HG02678 (cell line): ENCODE measurements around the gene ZNF783.
"Not testable (repeated sequence)": the region's sequence is repeated elsewhere in the genome, so short reads cannot be mapped to it uniquely, and the experiment has no call there.

Experiments used
- ATAC-seq: cut with Tn5 transposase; IDR thresholded peaks from one replicate; pipeline ENCODE4 v1.9.1; 2021; ENCODE audit warnings: mild to moderate bottlenecking, moderate library complexity; ENCODE audit not compliant: unreplicated experiment

ZNF783 gene

GRCh38 chr7:149325248-149325647 is 63.3 kb downstream of the ZNF783 start:
- ATAC-seq = no peak

GRCh38 chr7:149329265-149329664 is 67.3 kb downstream of the ZNF783 start:
- ATAC-seq = no peak

- ATAC-seq = no peak
Measured at GRCh38 chr7:149329766-149330334, 67.9 kb downstream of the ZNF783 start.

GRCh38 chr7:149330914-149331567 is 69.0 kb downstream of the ZNF783 start:
- ATAC-seq = no peak

GRCh38 chr7:149332602-149333320 is 70.8 kb downstream of the ZNF783 start:
- ATAC-seq = not testable (repeated sequence)

DNA sequence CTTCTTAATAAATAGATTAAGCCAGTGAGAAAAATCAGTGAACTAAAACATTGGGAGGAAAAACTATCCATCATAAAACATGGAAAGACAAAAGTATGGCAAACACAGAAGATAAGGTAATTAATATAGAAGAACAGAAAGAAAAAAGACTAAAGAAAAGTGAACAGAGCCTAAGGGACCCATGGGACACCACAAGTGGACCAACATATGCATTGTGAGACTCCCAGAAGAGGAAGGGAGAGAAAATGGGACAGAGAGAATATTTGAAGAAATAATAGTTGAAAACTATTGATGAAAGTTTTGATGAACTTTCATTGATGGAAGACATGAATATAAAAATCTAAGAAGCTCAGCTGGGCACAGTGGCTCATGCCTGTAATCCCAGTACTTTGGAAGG is 71.3 kb downstream of the ZNF783 start:
- ATAC-seq = no peak

DNA sequence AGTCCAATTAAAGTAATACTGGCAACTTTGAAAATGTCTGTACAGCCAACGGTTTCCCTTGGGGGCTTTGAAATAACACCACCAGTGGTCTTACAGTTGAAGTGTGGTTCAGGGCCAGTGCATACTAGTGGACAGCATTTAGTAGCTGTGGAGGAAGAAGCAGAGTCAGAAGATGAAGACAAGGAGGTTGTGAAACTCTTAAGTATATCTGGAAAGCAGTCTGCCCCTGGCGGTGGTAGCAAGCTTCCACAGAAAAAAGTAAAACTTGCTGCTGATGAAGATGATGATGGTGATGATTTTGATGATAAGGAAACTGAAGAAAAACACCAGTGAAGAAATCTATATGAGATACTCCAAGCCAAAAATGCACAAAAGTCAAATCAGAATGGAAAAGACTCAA is 72.2 kb downstream of the ZNF783 start:
- ATAC-seq = no peak
